Measurements from ENCODE around the gene SLC10A3.
"Not testable (repeated sequence)": the region's sequence is repeated elsewhere in the genome, so short reads cannot be mapped to it uniquely, and the experiment has no call there.

The SLC10A3 gene

DNA sequence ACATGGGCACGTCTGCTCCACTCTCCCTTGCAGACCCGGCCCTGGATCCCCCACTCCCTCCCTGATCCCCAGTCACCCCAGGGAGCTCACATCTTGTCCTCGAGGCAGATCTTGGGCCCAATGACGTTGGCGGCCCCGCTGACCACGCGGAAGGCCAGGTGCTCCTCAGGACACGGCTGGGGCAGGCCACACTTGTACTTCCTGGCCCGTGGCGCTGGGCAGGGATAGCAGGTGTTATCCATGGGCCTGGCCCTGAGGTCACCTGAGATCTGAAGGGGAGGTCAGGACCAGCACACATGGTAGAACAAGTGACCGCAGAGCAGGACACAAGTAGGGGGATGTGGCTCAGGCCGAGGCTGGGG is 17.9 kb upstream of the SLC10A3 start:
- DNase-seq = no peak

DNA sequence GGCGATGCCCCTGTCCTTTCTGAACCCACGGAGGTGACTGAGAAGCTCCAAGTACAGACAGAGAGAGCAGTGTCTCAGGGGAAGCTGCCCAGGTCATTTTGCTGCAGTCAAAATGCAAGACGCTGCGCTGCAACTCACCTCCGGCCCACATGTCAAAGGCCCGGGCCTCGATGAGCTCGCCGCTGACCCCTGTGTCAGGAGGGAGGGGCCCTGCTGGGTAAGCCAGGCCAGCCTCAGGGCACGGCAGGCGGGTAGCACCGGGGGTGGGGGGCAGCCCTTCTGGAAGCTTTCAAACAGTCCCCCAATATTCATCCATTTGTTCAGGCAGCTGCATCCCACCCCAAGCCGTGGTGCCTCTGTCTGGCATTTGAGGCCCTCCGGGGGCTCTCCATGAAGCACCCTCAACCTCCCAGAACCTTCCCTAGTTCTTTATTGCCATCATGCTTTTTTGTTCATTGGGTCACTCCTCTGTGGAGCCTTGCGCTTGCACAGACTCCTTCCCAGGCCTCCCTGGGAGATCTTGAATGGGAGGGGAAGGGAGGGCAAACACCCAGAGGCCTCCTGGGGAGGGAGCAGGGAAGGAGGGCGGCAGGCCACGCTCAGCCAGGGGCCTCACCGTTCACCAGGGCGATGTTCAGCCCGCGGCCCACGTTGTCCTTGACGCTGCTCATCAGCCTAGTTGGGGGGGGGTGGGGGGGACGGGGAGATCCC is 17.4 kb upstream of the SLC10A3 start:
- DNase-seq = no peak

DNA sequence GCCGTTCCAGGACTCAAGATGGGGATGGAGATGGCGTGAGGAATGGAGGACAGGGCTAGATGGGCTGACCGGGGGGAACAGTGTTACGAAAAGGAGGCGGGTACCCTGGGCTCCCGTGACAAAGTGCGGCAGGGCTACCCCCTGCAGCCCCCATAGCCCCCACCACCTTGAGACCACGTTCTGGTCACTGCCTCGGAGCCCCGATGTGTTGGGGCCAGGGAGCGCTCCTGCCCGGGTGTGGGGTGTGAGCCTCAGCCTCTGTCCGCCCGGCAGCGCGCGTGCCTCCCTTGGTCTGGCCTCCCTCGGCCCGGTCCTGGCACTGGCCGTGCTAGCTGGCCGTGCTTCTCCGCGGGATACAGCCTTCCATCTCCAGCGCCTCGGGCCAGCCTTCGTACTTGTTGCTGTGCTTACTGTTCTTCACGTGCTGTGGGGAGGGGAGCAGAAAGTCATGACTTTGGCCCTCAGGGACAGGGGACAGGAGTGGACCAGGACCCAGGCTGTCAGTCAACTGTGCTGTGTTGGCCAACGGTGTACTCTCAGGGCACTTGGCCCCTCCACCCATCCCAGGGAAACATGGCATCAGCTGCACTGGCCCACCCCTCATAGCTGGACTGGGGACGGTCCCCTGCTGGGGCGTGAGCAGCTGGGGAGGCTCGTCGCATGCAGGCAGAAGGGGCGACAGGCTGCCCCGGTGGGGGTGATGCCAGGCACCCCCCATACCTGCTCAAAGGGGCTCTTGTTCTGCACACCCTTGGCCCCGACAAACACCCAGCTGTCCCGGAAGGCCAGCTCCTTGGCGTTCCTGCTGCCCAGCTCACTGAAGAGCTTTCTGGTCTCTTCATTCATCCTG is 16.3 kb upstream of the SLC10A3 start:
- DNase-seq = no peak

DNA sequence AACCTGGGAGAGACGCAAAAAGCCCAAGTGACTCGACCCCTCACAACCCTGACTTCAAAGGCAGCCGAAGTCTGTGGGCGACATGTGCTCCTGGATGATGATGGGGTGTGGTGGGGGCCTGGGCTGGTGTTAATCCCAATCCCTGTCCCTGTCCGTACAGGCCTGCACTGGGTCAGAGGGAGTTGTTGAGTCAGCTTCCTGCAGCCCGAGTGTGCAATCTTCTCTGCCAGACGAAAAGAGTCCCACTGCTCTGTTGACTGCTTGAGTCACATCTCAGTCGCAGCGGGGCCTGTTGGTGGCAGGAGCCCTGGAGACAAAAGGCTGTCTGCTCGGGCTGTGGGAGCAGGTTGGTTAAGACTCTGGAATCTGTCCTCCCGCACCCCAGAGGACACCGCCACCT is 15.3 kb upstream of the SLC10A3 start:
- DNase-seq = no peak

DNA sequence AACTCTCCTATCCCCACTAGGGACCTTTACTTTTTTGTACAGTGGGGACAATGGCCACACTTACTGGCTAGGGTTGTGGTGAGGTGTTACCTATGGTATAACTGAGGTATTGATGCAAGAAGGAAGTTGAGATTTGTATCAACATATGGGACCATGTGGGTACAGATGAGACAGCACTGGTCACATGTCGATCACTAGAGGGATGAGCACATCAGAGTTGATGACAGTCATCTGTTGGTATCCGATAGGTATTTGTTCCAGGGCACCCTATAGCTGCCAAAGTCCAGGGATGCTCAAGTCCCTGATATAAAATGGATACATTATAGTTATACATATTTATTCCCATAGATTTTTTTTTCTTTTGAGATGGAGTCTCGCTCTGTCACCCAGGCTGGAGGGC is 12.6 kb upstream of the SLC10A3 start:
- no peak for DNase-seq

DNA sequence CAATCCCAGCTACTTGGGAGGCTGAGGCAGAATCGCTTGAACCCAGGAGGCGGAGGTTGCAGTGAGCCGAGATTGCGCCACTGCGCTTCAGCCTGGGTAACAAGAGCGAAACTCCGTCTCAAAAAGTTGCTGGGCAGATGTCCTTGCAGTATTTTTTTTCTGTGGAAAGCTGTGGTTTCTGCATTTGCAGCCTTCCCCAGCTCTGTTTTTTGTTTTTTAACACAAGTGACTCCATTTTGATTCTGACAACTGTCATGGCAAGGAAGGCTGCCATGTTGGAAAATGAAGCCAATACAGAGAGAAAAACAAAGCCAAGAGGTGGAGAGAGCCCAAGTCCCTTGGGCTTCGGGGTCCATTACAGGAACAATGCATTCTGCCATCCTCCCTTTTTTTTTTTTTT is 11.7 kb upstream of the SLC10A3 start:
- DNase-seq = no peak

DNA sequence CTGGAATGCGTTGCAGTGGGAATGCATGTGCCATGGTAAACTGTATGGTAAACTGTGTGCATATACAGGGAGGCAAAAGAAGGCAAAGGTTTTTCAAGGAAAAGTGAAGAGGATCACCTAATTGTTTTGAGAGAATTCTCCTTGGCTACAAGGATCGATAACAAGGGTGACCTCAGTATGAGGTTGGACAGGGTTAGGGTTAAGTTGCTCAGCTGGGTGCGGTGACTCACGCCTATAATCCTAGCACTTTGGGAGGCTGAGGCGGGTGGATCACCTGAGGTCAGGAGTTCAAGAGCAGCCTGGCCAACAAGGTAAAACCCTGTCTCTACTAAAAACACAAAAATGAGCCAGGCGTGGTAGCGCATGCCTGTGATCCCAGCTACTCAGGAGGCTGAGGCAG is 11.0 kb upstream of the SLC10A3 start:
- not testable (repeated sequence) for DNase-seq

DNA sequence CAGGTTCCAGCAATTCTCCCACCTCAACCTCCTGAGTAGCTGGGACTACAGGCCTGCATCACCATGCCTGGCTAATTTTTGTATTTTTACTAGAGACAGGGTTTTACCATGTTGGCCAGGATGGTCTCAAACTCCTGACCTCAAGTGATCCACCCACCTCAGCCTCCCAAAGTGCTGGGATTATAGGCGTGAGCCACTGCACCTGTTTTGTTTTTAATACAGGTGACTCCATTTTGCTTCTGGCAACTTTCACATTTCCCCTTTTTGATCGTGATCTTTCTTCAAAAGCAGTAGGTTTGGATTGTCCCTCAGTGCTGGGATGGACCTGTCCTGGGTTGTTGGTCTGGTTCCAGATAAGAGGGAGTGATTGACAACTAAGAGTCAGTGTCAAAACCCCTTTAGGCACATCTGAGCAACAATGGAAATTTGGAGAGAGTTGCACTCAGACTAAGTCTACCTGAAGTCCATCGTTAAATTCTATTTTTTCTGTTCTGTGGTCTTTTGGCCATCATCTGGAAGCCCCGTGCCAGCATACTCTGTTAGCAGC is 6.2 kb upstream of the SLC10A3 start:
- DNase-seq = not testable (repeated sequence)

DNA sequence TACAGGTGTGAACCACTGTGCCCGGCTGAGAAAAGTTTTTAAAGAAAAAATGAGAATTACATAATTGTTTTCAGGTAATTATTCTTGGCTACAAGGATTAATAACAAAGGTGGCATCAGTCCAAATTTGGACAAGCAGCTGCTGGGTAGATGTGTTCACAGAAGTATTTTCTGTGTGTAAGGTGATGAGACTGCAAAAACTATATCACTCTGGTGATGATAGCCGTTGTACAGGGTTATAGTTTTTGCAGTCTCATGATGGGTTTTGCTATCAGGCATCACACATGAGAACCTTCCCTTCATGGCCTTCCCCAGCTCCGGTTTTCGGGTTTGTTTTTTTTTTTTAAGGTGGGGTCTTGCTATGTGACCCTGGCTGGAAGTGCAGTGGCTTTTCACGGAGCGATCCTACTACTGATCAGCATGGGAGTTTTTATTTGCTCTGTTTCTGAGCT is 5.1 kb upstream of the SLC10A3 start:
- DNase-seq = no peak

DNA sequence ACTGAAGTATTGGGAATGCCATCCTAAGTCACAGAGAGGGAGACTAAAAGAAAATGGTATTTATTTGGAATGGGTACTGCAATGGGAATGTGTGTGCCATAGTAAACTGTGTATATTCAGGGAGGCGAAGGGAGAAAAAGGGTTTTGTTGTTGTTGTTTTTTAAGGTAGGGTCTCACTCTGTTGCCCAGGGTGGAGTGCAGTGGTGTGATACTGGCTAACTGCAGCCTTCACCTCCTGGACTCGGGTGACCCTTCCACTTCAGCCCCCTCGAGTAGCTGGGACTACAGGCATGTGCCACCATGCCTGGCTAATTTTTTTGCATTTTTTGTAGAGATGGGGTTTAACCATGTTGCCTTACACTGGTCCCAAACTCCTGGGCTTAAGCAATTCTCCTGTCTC is 4.3 kb upstream of the SLC10A3 start:
- no peak for DNase-seq

DNA sequence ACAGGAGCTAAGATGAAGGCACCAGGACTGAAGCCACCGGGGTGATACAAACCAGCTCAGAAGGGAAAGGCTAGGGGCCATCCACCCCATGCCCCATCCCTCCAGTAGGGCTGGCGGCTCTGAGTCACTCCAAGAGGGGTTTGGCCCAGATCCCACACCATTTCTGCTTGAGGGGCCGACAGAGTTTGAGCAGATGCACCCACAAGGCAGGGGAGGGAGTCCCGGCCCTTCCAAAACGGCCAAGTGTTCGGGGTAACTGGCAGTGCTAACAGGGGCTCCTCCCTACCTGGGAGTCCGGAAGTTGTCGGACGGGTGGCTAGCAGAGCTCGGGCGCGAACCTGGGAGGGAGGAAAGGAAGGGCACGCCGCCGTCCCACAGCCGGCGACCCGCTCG is 412 bp downstream of the SLC10A3 start:
- no peak for DNase-seq

DNA sequence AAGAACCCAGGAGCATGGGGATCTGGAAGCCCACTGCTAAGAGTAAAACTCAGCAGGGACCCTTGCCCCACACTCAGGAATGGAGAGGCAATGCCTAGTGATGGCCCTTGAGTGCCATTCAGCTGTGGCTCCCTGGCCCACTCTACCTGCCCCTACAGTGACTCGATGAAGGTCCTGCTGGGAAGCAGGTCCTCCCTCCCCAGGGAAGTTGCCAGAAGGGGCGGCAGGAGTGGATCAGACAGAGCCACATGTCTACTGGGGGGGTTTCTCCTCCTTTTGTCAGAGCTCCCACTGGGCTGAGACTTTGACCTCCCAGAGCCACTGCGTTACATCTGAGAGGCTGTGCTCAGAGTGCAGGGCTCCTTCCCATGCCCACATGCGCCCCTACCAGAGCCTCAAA is 1.2 kb downstream of the SLC10A3 start:
- no peak for DNase-seq

DNA sequence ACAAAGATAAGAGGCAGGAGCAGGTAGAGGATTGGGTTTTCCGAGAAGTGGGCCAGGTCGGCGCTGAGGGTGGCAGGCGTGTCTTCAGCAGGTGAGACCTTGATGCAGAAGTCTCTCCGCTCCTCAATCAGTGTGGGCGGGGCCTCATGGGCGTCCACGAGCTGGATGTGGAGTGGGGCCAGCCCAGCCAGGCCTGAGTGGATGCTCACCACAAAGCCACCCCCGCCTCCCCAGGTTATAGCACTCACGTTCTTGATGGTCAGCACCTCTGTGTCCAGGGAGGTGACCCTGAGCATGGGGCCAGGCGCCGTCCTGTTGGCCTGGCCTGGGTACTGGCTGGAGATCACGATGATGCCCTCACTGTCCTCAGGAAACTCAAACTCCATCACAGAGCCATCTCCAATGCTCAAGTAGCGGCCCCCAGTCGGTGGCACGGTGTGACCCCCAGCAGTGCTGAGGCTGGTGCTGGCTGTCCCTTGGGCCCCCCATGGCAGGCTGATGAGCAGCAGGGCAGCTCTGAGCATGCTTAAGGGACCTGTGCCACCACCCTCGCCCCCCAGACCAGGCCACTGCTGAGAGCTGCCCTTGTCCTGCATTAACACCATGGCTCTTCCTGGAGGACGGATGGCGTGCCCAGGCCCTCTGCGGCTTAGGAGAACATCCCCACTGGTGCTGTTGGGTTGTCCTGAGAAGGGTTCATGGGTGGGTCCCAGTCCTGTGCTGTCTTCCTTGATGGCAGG is 1.9 kb downstream of the SLC10A3 start:
- DNase-seq = no peak

DNA sequence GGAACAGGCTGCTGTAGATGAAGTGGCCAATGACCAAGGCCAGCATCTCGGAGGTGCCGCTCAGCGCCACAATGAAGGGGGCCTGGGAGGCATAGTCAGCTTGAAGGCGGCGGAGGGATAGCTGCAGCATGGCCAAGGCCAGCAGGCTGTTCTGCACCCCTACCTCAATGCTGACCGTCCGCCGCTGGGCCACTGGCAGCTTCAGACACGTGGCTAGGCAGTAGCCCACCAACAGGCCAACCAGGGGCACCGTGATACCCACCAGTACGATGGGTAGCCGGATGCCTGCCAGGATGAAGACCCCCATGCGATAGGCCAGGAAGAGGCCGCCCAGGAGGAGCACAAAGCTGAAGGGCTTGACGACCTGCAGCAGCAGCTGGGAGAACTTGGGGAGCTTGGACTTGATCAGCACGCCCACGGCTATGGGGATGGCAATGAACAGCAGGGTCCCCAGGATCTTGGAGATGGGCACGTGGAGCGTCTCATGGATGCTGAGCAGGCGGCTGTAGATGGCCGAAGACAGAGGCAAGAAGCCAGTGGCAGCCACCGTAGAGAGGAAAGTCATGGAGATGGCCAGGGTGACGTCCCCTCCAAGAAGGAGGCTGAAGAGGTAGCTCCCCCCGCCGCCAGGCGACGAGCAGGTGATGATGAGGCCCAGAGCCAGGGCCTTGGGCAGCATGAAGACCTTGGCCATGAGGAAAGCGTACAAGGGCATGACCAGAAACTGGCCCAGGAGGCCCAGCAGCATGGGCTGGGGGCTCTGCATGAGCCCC is 2.7 kb downstream of the SLC10A3 start:
- no peak for DNase-seq

DNA sequence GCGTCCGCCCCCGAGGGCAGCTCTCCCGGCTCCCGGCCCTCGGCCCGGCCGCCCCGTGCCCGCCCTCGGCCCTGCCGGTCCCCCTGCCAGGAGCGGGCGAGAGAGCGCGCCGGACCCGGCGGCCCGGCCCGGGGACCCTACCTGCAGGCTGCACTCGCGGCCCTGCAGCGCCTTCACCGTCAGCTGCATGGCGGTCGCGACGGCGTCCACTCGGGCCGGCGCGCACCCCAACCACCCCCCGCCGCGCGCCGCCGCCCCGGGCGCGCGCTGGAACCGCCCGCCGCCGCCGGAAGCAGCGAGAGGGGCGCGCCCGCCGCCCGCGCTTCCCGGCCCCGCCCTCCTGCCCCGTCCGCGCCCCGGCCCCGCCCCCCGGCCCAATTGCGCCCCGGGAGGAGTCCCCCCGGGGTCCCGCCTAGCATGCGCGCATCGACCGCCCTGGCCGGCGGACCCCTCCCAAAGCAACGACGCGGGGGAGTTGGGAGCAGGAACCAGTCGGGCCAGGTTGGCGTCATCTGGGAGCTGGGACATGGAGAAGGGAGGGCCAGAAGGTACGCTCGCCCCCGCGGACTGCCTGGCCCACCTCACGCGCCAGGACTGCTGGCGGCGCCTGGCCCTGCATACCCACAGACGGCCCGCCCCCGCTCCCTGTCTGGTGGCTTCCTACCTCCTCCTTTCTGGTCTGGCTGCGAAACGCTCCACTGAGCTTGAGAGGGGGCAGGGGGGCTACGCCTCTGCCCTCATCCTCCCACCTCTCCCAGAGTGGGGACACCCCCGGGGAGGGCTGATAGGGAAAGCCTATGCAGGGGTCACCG is 3.8 kb downstream of the SLC10A3 start, which contains the start of gene UBL4A:
Gene UBL4A, minus strand, starts transcription at position 220 of the 812 bp plus-strand sequence. Its CDS starts 31 bp downstream, at position 189.
- DNase-seq = peak; percentile 37

DNA sequence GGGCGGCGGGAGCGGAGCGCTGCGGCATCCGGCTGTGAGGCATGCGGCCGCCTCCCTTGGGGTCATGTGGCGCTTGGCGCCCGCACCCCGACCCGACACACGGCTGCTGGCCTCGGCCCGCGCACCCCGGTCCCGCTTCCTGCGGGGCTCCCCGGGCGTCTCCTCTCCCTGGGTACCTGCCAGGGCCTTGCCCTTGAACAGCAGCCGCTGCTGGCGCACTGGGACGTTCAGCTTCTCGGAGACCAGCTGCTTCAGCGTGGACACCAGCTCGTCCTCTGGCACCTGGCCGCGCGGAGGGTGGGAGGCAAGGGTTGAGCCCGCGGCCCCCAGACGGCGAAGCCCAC is 4.4 kb downstream of the SLC10A3 start:
- no peak for DNase-seq

DNA sequence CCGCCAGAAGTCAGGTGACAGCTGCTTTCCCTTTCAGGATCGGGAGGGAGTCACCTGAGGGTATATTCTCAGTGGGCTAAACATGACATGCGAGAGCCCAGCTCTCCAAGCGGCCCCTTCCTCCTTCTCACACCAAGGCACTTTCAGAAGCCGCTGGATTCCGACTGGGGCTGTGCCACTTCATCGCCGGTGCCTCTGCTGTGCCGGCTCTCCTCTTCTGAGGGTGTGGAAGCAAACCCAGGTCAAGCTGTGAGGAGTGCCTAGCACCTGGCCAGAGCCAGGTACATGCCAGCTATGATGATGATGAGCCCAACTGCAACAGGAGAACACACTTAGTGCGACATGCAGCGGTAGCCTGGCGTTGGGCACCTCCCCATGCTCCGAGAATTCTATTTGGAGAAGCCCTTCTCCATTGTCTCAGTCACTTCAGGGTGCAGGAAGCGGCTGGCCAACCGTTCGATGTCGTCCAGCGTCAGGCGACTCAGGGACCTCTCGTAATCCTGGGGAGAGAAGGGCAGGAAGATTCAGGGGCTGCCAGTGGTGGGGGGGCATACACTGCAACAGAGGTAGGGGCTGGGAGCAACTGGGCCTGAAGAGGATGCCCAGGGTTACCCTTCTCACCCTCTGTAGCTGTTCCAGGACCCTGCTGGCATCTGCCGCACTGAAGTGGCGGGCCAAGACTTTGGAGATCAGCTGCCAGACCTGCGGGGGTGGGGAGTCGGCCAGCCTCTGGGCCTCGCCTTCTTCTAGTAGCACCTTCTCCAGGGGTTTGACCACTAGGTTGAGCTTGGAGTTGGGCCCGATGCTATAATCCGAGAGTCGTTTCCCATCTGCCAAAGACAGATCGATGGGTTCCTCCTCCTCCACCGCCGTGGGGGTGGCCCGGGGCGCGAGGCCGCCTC is 5.0 kb downstream of the SLC10A3 start:
- no peak for DNase-seq

DNA sequence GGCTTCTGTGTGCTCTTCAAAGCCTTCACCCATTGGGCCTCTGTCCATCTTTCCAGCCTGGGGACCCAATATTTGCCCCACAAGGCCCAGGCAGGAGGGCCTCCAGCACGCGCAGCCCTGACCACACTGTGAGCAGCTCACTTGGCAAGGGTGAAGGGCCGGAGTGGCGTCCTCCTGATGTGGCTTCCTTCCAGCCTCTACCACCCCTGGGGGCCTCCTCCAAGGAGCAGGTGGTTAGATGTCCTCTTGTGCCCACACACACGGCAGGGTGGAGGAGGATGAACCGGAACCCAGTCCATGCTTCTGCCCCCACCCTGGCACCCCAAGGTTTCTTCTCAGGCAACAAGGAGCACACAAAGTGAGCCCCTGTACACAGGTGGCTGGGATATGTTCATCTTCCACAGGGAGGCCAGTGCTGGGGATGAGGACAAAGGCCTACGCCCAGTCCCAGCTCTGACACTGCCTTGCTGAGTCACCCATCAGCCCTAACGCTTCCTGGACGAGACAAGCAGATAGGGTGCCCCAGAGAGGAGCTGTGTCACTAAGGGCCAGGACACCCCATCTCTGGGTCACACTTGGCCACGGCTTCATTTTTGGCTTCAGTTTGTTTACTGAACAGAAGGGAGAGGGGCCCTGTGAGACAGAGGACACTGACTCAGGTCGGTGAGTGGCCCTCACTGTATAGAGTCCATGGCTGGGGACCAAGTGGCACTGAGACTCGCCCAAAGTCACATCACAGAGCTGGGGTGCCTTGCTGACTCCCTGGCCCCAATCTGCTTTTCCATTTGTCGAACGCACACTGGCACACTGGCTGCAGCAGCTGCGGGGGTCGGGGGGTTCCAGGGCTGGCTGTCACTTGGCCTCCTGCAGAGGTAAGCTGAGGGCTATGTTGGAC is 5.9 kb downstream of the SLC10A3 start:
- no peak for DNase-seq

DNA sequence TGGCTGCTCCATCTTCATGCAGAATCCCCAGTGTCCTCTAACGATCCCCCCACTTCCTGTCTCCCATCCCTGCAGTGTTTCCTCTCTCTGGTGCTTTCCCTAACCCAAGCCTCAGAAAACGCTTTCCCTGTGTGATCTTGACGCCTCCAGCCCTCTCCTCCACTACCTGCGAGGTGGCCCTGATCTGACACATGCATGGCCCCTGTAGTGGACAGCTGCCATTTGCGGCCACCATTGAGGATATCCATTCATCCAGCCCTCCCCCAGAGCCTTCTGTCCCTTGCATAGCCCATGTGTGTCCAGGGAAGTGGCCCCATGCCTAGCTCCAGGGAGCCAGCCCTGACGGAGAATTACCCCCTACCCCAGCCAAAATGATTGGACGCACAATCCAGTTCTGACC is 7.1 kb downstream of the SLC10A3 start:
- no peak for DNase-seq

DNA sequence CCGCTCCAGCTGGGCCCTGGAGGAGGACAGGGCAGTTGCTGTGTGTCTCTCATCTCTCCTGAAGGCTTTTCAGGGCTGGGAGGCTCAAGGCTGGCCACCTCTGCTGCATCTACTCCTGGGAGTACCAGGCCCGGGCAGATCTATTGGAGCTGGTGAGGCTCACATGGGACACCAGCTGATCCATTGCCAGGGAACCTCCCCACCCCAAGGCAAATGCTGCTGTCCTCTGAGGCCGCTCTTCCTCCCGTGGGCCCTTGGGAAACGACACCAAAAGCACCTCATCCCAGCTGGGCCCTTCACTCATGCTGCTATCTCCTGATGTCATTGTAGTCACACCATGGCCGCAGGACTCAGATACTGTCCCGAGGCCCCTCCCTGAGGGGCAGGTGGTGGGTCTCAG is 7.6 kb downstream of the SLC10A3 start:
- DNase-seq = no peak

All from kidney glomerular epithelial cell (primary cell).